Neural progenitor cell (in vitro differentiated cells): ENCODE data around the gene SIVA1.

Experiments
- EZH2 ChIP-seq: fragments of 200-600 bp; sonication (generic); IDR thresholded peaks from 2 replicates; pipeline ENCODE4 v1.6.1; 2017; ENCODE audit warnings: antibody characterized with exemption, mild to moderate bottlenecking, moderate library complexity
- TF ChIP-seq, protein P1 (sequence below): fragments of 200-600 bp; sonication (generic); IDR thresholded peaks from 2 replicates; pipeline ENCODE4 v1.5.1; 2017; ENCODE audit warnings: antibody characterized with exemption, mild to moderate bottlenecking

DNA sequence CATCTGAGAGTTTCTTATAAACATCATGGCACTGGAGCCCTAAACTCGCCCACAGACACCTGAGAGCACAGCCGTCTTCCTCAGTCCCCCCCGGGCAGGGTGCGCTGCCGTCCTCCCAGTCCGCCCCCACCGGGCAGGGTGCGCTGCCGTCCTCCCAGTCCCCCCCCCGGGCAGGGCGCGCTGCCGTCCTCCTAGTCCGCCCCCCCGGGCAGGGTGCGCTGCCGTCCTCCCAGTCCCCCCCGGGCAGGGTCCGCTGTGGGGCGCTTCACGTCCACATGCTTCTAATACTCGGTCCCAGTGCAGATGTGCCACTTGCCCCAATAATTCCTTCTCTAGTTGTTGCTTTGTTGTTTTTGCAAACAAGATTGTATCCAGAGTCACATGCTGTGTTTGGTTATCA, 35.8 kb upstream of the SIVA1 start:
- no peak for TF ChIP-seq EZH2
- TF ChIP-seq, protein P1, sequence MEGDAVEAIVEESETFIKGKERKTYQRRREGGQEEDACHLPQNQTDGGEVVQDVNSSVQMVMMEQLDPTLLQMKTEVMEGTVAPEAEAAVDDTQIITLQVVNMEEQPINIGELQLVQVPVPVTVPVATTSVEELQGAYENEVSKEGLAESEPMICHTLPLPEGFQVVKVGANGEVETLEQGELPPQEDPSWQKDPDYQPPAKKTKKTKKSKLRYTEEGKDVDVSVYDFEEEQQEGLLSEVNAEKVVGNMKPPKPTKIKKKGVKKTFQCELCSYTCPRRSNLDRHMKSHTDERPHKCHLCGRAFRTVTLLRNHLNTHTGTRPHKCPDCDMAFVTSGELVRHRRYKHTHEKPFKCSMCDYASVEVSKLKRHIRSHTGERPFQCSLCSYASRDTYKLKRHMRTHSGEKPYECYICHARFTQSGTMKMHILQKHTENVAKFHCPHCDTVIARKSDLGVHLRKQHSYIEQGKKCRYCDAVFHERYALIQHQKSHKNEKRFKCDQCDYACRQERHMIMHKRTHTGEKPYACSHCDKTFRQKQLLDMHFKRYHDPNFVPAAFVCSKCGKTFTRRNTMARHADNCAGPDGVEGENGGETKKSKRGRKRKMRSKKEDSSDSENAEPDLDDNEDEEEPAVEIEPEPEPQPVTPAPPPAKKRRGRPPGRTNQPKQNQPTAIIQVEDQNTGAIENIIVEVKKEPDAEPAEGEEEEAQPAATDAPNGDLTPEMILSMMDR = no peak
